ENCODE measurements around the gene PTPRG. TPM values are rescaled to one million over a fixed set of nuclear protein-coding genes. Genes with fewer than 3 reads are reported as not detected.

Gene PTPRG
- total RNA-seq, 1 experiment from 2014 or later, result 32.1 TPM

GRCh38 chr3:62238003-62238402 is 676.6 kb downstream of the PTPRG start:
- no TSS peak for BruUV-seq (replicated peaks)
- no peaks in the 10 kb centered on the region for H3K9me3 ChIP-seq (ENCODE audit: control insufficient read depth in 1 of 2, insufficient read depth in 1 of 2, low read depth in 1 of 2, low read length in 2 of 2)
- no peak overlapping the region for H3K4me3 ChIP-seq (replicated peaks in 1 of 2; ENCODE audit: low read depth in 1 of 2, low read length in 2 of 2)
- H3K9me2 ChIP-seq (ENCODE audit: insufficient read depth), result no peaks in the 10 kb centered on the region
- intact Hi-C loops (cut with micrococcal nuclease), result no loop called here
- DNase-seq (ENCODE audit: low read depth, low spot score), result no peak
- POLR2A ChIA-PET, result no interaction called here
- RAD21 ChIA-PET (ENCODE audit: low non-redundant PET in 1 of 2, low total read pairs in 2 of 2, uncharacterized antibody in 2 of 2, unreplicated experiment in 2 of 2), result no interaction called here
- no peak overlapping the region for H3K27ac ChIP-seq (ENCODE audit: low read depth, low read length)
- no peaks in the 10 kb centered on the region for H3K79me2 ChIP-seq (ENCODE audit: insufficient read depth, low read length)
- no peak for ATAC-seq
- H3K4me2 ChIP-seq (ENCODE audit: low read length), result no peak overlapping the region
- no peaks in the 10 kb centered on the region for H3K4me1 ChIP-seq (ENCODE audit: control insufficient read depth in 1 of 2, insufficient read depth in 2 of 2, low read length in 2 of 2)
- CTCF ChIA-PET, result no interaction called here
- H3K9ac ChIP-seq (ENCODE audit: low read length), result no peak overlapping the region
- H3K36me3 ChIP-seq (ENCODE audit: control insufficient read depth in 1 of 2, insufficient read depth in 2 of 2, low read length in 2 of 2), result no peaks in the 10 kb centered on the region
- TF ChIP-seq FOSL1 (IDR thresholded peaks at IDR 0.05; ENCODE audit: low read depth), result no peak
- no peak for TF ChIP-seq POLR2AphosphoS5 (IDR thresholded peaks at IDR 0.05; ENCODE audit: low read depth, low read length)
- TF ChIP-seq CEBPB (IDR thresholded peaks at IDR 0.05; ENCODE audit: low read depth), result no peak
- no peak for TF ChIP-seq TCF7L2 (IDR thresholded peaks at IDR 0.05; ENCODE audit: borderline replicate concordance, extremely low read depth, insufficient read depth, insufficient read length)
- no peak for TF ChIP-seq ZFX (IDR thresholded peaks at IDR 0.05)
- no peak for TF ChIP-seq EGR1 (IDR thresholded peaks at IDR 0.05; ENCODE audit: low read depth)
- no peak for TF ChIP-seq ATF3 (IDR thresholded peaks at IDR 0.05)
- TF ChIP-seq SP1 (IDR thresholded peaks at IDR 0.05; ENCODE audit: low read depth), result no peak
- TF ChIP-seq YY1 (IDR thresholded peaks at IDR 0.05; ENCODE audit: extremely low read depth, insufficient replicate concordance, low read depth, low read length), result no peak
- TF ChIP-seq POLR2A (IDR thresholded peaks at IDR 0.05; ENCODE audit: borderline replicate concordance, extremely low read depth, insufficient read depth, insufficient read length), result no peak
- TF ChIP-seq ZNF274 (IDR thresholded peaks at IDR 0.05; ENCODE audit: low read depth, low read length), result no peak
- H4K20me1 ChIP-seq (ENCODE audit: insufficient read depth), result no peaks in the 10 kb centered on the region
- H2AFZ ChIP-seq (ENCODE audit: low read depth, low read length, poor library complexity, severe bottlenecking), result no peak overlapping the region
- no peaks in the 10 kb centered on the region for H3K27me3 ChIP-seq (ENCODE audit: insufficient read depth, low read length)

GRCh38 chr3:62238431-62238830 is 677.1 kb downstream of the PTPRG start:
- CTCF ChIA-PET, result no interaction called here
- Histone ChIP-seq H3K79me2 (ENCODE audit: insufficient read depth, low read length) (no peaks in the 10 kb centered on the region), H3K4me3 (replicated peaks in 1 of 2; ENCODE audit: low read depth in 1 of 2, low read length in 2 of 2) (no peak overlapping the region), H3K9me2 (ENCODE audit: insufficient read depth) (no peaks in the 10 kb centered on the region), H3K4me2 (ENCODE audit: low read length) (no peak overlapping the region), H3K36me3 (ENCODE audit: control insufficient read depth in 1 of 2, insufficient read depth in 2 of 2, low read length in 2 of 2) (no peaks in the 10 kb centered on the region), H3K4me1 (ENCODE audit: control insufficient read depth in 1 of 2, insufficient read depth in 2 of 2, low read length in 2 of 2) (no peaks in the 10 kb centered on the region), H3K27me3 (ENCODE audit: insufficient read depth, low read length) (no peaks in the 10 kb centered on the region), H4K20me1 (ENCODE audit: insufficient read depth) (no peaks in the 10 kb centered on the region), H3K9me3 (ENCODE audit: control insufficient read depth in 1 of 2, insufficient read depth in 1 of 2, low read depth in 1 of 2, low read length in 2 of 2) (no peaks in the 10 kb centered on the region), H2AFZ (ENCODE audit: low read depth, low read length, poor library complexity, severe bottlenecking) (no peak overlapping the region), H3K9ac (ENCODE audit: low read length) (no peak overlapping the region), H3K27ac (ENCODE audit: low read depth, low read length) (no peak overlapping the region)
- no peak for DNase-seq (ENCODE audit: low read depth, low spot score)
- BruUV-seq (replicated peaks), result no TSS peak
- intact Hi-C loops (cut with micrococcal nuclease), result no loop called here
- RAD21 ChIA-PET (ENCODE audit: low non-redundant PET in 1 of 2, low total read pairs in 2 of 2, uncharacterized antibody in 2 of 2, unreplicated experiment in 2 of 2), result no interaction called here
- TF ChIP-seq FOSL1 (IDR thresholded peaks at IDR 0.05; ENCODE audit: low read depth) (no peak), YY1 (IDR thresholded peaks at IDR 0.05; ENCODE audit: extremely low read depth, insufficient replicate concordance, low read depth, low read length) (no peak), TCF7L2 (IDR thresholded peaks at IDR 0.05; ENCODE audit: borderline replicate concordance, extremely low read depth, insufficient read depth, insufficient read length) (no peak), SIN3A (IDR thresholded peaks at IDR 0.05; ENCODE audit: low read depth) (no peak), ZNF274 (IDR thresholded peaks at IDR 0.05; ENCODE audit: low read depth, low read length) (no peak)
- POLR2A ChIA-PET, result no interaction called here
- no peak for ATAC-seq
